Transverse colon (tissue), 4 donors: ENCODE measurements around the gene PAGE2B.

Source experiments
- CTCF ChIP-seq, 5 experiments: fragments of 200-600 bp in 3 of 5; fragments of 450-650 bp in 2 of 5; sonication (generic) in 3 of 5; IDR thresholded peaks; 1 replicate in 2 of 5; 2 replicates in 3 of 5; pipeline ENCODE4 v1.5.1; 2016 to 2017; ENCODE audit warnings: antibody characterized with exemption in 5 of 5, inconsistent platforms in 3 of 5, mild to moderate bottlenecking in 2 of 5, moderate library complexity in 1 of 5
- EP300 ChIP-seq: sonication (generic); formaldehyde crosslinking; IDR thresholded peaks from one replicate; pipeline ENCODE4 v1.6.1; 2017; ENCODE audit warnings: antibody characterized with exemption, low read depth
- POLR2A ChIP-seq: fragments of 450-650 bp; IDR thresholded peaks from one replicate; pipeline ENCODE4 v1.6.1; 2016; ENCODE audit warnings: antibody characterized with exemption, mild to moderate bottlenecking, moderate library complexity
- POLR2AphosphoS5 ChIP-seq, 3 donors: sonication (generic); formaldehyde crosslinking; IDR thresholded peaks; one replicate each; pipeline ENCODE4 v1.6.1; 2016; ENCODE audit warnings: antibody characterized with exemption in 3 of 3

DNA sequence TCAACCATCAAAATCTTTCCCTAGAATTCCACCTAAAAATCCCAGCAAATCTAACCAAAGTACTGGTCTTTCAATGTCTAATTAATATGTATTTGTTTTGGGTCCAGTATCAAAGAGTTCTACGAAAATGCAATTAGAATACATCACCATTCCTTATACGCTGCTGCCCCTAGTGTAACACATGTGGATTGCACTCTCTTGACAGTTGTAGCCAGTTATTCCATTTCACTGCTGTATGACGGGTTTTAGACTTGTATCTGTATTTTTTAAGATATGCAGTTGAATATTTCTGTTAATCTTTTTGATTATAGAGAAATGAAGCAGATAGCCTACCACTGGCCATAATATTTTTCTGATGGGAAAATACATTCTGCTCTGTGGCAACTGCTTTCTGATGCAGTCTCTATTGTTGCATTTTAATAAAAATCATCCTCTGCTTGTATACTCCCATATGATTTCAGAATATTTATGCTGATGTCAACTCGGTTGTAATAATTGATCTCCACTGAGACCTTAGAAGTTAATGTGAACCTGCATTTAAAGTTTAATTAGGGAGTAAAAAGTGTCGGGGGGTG is 17.1 kb upstream of the PAGE2B start:
- TF ChIP-seq CTCF (IDR thresholded peaks at IDR 0.05) (peak; percentile 60 to 86 (median 67)), POLR2A (no peak), EP300 (no peak), POLR2AphosphoS5 (IDR thresholded peaks at IDR 0.05) (no peak)
